ENCODE data around the gene FAM177A1.

Gene FAM177A1

DNA sequence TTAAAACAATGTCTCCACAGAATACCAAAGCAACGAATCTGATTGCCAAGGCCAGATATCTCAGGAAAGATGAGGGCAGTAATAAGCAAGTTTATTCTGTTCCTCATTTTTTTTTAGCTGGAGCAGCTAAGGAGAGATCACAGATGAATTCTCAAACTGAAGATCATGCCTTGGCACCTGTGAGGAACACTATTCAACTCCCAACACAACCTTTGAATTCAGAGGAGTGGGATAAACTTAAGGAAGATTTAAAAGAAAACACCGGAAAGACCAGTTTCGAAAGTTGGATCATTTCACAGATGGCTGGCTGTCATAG, 77.3 kb downstream of the FAM177A1 start:
- no peak for DNase-seq (ENCODE audit: low spot score)

DNA sequence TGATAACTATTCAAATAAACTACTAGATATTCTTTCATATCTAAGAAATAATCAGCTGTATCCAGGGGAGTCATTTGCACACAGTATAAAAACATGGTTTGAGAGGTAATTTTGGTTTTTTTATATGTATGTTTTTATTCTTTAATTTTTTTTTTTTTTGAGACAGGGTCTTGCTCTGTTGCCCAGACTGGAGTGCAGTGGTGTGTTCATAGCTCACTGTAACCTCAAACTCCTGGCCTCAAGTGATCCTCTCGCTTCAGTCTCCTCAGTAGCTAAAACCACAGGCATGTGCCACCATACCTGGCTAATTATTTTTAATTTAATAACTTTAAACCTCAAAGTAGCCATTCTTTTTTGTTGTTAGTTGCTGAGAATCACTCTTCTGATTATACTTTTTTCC, 78.1 kb downstream of the FAM177A1 start:
- no peak for DNase-seq (ENCODE audit: low spot score)
